ENCODE measurements around the gene GXYLT2. TPM values are rescaled to one million over a fixed set of nuclear protein-coding genes. Genes with fewer than 3 reads are reported as not detected.
A peak's percentile ranks its signal among the peaks of the same experiment; 100 is the strongest.

Gene GXYLT2, protein sequence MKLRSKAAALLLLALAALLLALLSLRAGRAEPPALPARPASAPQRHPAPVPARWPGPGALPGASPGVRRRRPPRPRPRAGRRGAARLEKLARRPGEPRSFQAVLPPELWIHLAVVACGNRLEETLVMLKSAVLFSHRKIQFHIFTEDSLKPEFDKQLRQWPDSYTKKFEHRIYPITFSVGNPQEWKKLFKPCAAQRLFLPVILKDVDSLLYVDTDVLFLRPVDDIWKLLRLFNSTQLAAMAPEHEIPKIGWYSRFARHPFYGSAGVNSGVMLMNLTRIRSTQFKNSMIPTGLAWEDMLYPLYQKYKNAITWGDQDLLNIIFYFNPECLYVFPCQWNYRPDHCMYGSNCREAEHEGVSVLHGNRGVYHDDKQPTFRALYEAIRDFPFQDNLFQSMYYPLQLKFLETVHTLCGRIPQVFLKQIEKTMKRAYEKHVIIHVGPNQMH
- polyA plus RNA-seq (2011; rRNA removed) (5.7 and 6.3 TPM in 2 replicates), polyA minus RNA-seq (2011; rRNA and poly(A)+ RNA removed) (8.6 and 12.8 TPM in 2 replicates)

- CTCF ChIA-PET: interaction anchor here (0.6 to 2.3 kb wide), 10 partner anchors 9 to 179 kb away, joined by 3 to 7 read pairs (median 4); partner anchors contain the start of gene PPP4R2
- Histone ChIP-seq H3K4me3 (ENCODE audit: low read depth, low read length) (peak within 1 kb of the TSS; percentile 50), H3K27me3 (ENCODE audit: control insufficient read depth, insufficient read depth, low read length) (no peaks in the 10 kb centered on the region; the same call in 1 of the 2 replicates), H3K36me3 (ENCODE audit: control insufficient read depth, insufficient read depth, low read length) (no peaks in the 10 kb centered on the region)
- TF ChIP-seq CTCF (IDR thresholded peaks at IDR 0.05; ENCODE audit: insufficient read depth, low read depth, low read length): peak; percentile 13; the same call in 1 of the 2 replicates
- DNase-seq (ENCODE audit: low read depth): no peak
- POLR2A ChIA-PET: interaction anchor here (0.5 kb wide), 1 partner anchor 149 kb away, joined by 3 read pairs; no protein-coding TSS in a partner anchor
These were observed at the start of gene GXYLT2 for GRCh38 chr3:72887705-72888545. Gene GXYLT2, plus strand, starts transcription at chr3:72888046. Its CDS starts 188 bp downstream, at chr3:72888234.

DNA sequence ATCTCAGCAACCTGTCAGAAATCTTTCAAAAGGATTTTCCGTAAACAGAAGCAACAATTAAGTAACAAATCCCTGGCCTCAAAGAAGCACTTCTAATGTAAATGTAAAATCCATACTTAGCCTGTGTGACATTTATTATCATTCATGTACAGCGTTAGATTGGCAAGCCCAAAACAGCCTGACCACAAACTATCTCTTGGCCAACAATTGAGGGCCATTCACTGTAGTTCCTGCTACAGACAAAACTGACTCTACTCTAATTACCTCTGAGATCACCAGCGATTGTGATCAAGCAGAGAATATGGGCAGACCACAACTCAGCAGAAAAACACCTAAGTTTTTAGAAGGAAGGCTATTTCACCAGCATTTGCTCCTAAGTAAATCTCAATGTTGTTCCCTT lies 48.8 kb upstream of the GXYLT2 start:
- CTCF ChIA-PET: interaction anchor here (1.2 to 2.5 kb wide), 2 partner anchors 12 to 69 kb away, joined by 4 to 8 read pairs; no protein-coding TSS in a partner anchor
- TF ChIP-seq CTCF (IDR thresholded peaks at IDR 0.05; ENCODE audit: insufficient read depth, low read depth, low read length): no peak
- DNase-seq (ENCODE audit: low read depth): no peak
- POLR2A ChIA-PET: no interaction called here
- Histone ChIP-seq H3K27me3 (ENCODE audit: control insufficient read depth, insufficient read depth, low read length) (no peaks in the 10 kb centered on the region), H3K36me3 (ENCODE audit: control insufficient read depth, insufficient read depth, low read length) (peaks cover 3% of the 10 kb centered on the region), H3K4me3 (ENCODE audit: low read depth, low read length) (no peak overlapping the region)

DNA sequence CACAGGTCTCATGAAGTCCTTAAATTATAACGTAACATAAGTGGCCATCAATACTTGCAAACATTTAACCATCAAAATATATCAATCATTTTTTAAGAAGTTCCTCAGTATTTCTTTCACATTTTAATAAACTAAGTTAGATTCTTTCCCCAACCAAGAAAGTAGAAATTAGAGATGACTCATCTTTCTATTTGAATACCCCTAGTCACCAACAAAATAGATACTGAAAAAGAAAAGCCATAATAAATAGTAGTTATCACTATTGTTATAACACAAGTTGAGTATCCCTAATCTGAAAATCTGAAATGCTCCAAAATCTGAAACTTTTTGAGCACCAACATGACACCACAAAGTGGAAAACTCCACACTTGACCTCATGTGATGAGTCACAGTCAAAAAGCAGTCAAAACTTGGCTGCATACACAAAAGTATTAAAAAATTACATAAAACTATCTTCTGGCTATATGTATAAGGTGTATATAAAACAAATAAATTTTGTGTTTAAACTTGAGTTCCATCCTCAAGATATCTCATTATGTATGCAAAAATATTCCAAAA lies 43.3 kb upstream of the GXYLT2 start:
- no peak for DNase-seq (ENCODE audit: low read depth)
- no peak for TF ChIP-seq CTCF (IDR thresholded peaks at IDR 0.05; ENCODE audit: insufficient read depth, low read depth, low read length)
- CTCF ChIA-PET: no interaction called here
- Histone ChIP-seq H3K27me3 (ENCODE audit: control insufficient read depth, insufficient read depth, low read length) (no peaks in the 10 kb centered on the region), H3K36me3 (ENCODE audit: control insufficient read depth, insufficient read depth, low read length) (no peaks in the 10 kb centered on the region; the same call in 1 of the 2 replicates), H3K4me3 (ENCODE audit: low read depth, low read length) (no peak overlapping the region)
- POLR2A ChIA-PET: no interaction called here

DNA sequence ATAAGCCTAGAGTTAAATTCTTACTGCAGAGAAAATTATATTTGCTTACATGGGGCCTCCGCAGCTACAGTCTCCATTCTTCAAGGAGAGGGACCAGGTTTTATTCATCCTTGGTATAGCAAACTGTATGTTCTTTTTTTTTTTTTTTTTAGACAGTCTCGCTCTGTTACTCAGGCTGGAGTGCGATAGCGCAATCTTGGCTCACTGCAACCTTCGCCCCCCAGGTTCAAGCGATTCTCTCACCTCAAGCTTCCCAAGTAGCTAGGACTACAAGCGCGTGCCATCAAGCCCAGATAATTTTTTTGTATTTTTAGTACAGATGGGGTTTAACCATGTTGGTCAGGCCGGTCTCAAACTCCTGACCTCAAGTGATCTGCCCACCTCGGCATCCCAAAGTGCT lies 41.7 kb upstream of the GXYLT2 start:
- H3K36me3 ChIP-seq (ENCODE audit: control insufficient read depth, insufficient read depth, low read length): no peaks in the 10 kb centered on the region; the same call in 1 of the 2 replicates
- ChIA-PET CTCF (interaction anchor here (0.6 to 1.5 kb wide), 5 partner anchors 23 to 1135 kb away, joined by 3 to 5 read pairs (median 3); no protein-coding TSS in a partner anchor), POLR2A (no interaction called here)

More for the DNA sequence above, 41.7 kb upstream of the GXYLT2 start:
- Histone ChIP-seq H3K4me3 (ENCODE audit: low read depth, low read length) (no peak overlapping the region), H3K27me3 (ENCODE audit: control insufficient read depth, insufficient read depth, low read length) (no peaks in the 10 kb centered on the region)
- DNase-seq (ENCODE audit: low read depth): no peak
- TF ChIP-seq CTCF (IDR thresholded peaks at IDR 0.05; ENCODE audit: insufficient read depth, low read depth, low read length): no peak

Data from BJ (cell line).